ENCODE data around the gene JUND. TPM values are rescaled to one million over a fixed set of nuclear protein-coding genes. Genes with fewer than 3 reads are reported as not detected.

JUND gene
- 154 and 181 TPM in 2 replicates for total RNA-seq (2014; rRNA removed; shearing (Covaris generic))
- polyA plus RNA-seq (2016; fragmentation: Nextera tagmentation; extraction: Ambion mirVana), result 40.0 and 52.5 TPM in 2 replicates
- long read RNA-seq, transcript JUND-201 (1 exons, 1,863 nt), result major isoform, 7 of 7 reads
- long read RNA-seq, partial matches to known transcripts, result 0 of 7 reads
- long read RNA-seq, other reads (novel, unspliced or antisense), result 0 of 7 reads

- Histone ChIP-seq H3K4me1 (ENCODE audit: insufficient read depth) (peaks cover 29% of the 10 kb centered on the region), H3K4me2 (peak within 1 kb of the TSS; percentile 87), H4K20me1 (replicated peaks; ENCODE audit: insufficient read depth) (peaks cover 13% of the 10 kb centered on the region), H3K4me3 (peak within 1 kb of the TSS; percentile 75), H2AFZ (no peak within 1 kb of the TSS), H3K27me3 (ENCODE audit: insufficient read depth) (peaks cover 3% of the 10 kb centered on the region), H3K9me2 (ENCODE audit: insufficient read depth) (no peaks in the 10 kb centered on the region), H3K36me3 (ENCODE audit: insufficient read depth) (peaks cover 5% of the 10 kb centered on the region; the same call in 1 of the 2 replicates), H3K27ac (ENCODE audit: low read depth) (peak within 1 kb of the TSS; percentile 100), H3F3A (replicated peaks; ENCODE audit: low read depth) (peaks cover 24% of the 10 kb centered on the region), H3K79me2 (replicated peaks; ENCODE audit: insufficient read depth) (peaks cover 33% of the 10 kb centered on the region)
- H3K4me1 Mint-ChIP-seq, result peaks cover 19% of the 10 kb centered on the region; the same call in 2 of the 3 replicates
- H3K36me3 Mint-ChIP-seq (ENCODE audit: low read depth), result peaks cover 27% of the 10 kb centered on the region
- H3K27me3 Mint-ChIP-seq (ENCODE audit: insufficient read depth, low read depth, poor library complexity), result peaks cover 27% of the 10 kb centered on the region
- ATAC-seq (peak; percentile 43), DNase-seq (ENCODE audit: low spot score) (peak; percentile 97)
- H3K9me3 Mint-ChIP-seq, result no peaks in the 10 kb centered on the region
- H3K27ac Mint-ChIP-seq, result peak within 1 kb of the TSS; percentile 98
- H3K4me3 Mint-ChIP-seq, result peak within 1 kb of the TSS; percentile 92
- TF ChIP-seq CREB1 (CRISPR knock-in tag; IDR thresholded peaks at IDR 0.05; ENCODE audit: low read depth) (peak; percentile 93), CTCF (conservative IDR thresholded peaks at IDR 0.05; ENCODE audit: low read depth in 2 of 2) (0 out of 4 replicates have a peak, but pooled peaks of 1 of the 2 experiments have one; percentile 9), EZH2phosphoT487 (IDR thresholded peaks at IDR 0.05; ENCODE audit: unreplicated experiment) (no peak), REST (IDR thresholded peaks at IDR 0.05; ENCODE audit: unreplicated experiment) (no peak), POLR2AphosphoS5 (IDR thresholded peaks at IDR 0.05; ENCODE audit: low read depth) (peak; percentile 78)
Observed at GRCh38 chr19:18281082-18282020, at the start of gene JUND. Gene JUND (minus strand): TSS chr19:18281622. CDS start chr19:18281484, 138 bp downstream.

GRCh38 chr19:18330868-18331267 is 49.4 kb upstream of the JUND start:
- no peak for DNase-seq (ENCODE audit: low spot score)
- Mint-ChIP-seq H3K27me3 (ENCODE audit: insufficient read depth, low read depth, poor library complexity) (peaks cover 9% of the 10 kb centered on the region), H3K36me3 (ENCODE audit: low read depth) (no peaks in the 10 kb centered on the region), H3K9me3 (no peaks in the 10 kb centered on the region), H3K4me1 (peaks cover 12% of the 10 kb centered on the region), H3K27ac (no peak overlapping the region), H3K4me3 (no peak overlapping the region)
- Histone ChIP-seq H4K20me1 (replicated peaks; ENCODE audit: insufficient read depth) (no peaks in the 10 kb centered on the region), H3F3A (replicated peaks; ENCODE audit: low read depth) (peaks cover 5% of the 10 kb centered on the region; the same call in 1 of the 2 replicates), H2AFZ (no peak overlapping the region), H3K4me2 (no peak overlapping the region), H3K27me3 (ENCODE audit: insufficient read depth) (no peaks in the 10 kb centered on the region), H3K4me3 (no peak overlapping the region), H3K79me2 (replicated peaks; ENCODE audit: insufficient read depth) (no peaks in the 10 kb centered on the region), H3K36me3 (ENCODE audit: insufficient read depth) (no peaks in the 10 kb centered on the region), H3K27ac (ENCODE audit: low read depth) (no peak overlapping the region), H3K4me1 (ENCODE audit: insufficient read depth) (no peaks in the 10 kb centered on the region; the same call in 1 of the 2 replicates), H3K9me2 (ENCODE audit: insufficient read depth) (no peaks in the 10 kb centered on the region)
- TF ChIP-seq ETS1 (IDR thresholded peaks at IDR 0.05), result no peak
- no peak for TF ChIP-seq POLR2AphosphoS5 (IDR thresholded peaks at IDR 0.05; ENCODE audit: low read depth)
- TF ChIP-seq STAT1 (IDR thresholded peaks at IDR 0.05; ENCODE audit: unreplicated experiment), result no peak
- TF ChIP-seq ZNF114 (CRISPR knock-in tag; IDR thresholded peaks at IDR 0.05), result no peak
- no peak for TF ChIP-seq ZNF331 (CRISPR knock-in tag; IDR thresholded peaks at IDR 0.05; ENCODE audit: low read depth)
- ATAC-seq, result no peak
